Fibroblast of lung (primary cell): Measurements from ENCODE around the gene CHST8.

ENCODE experiments used
- CTCF ChIP-seq, 2 donors: IDR thresholded peaks in 1 of 2; conservative IDR thresholded peaks in 1 of 2; 1 replicate in 1 of 2; 2 replicates in 1 of 2; pipeline ENCODE4 v1.5.1; 2011 to 2012; ENCODE audit warnings: low read length in 2 of 2, control low read depth in 1 of 2, inconsistent platforms in 1 of 2, low read depth in 1 of 2, mild to moderate bottlenecking in 1 of 2
- EZH2 ChIP-seq: IDR thresholded peaks from 2 replicates; pipeline ENCODE4 v1.5.1; 2012; ENCODE audit warnings: low read length, control low read depth, mild to moderate bottlenecking; ENCODE audit errors: missing control alignments

DNA sequence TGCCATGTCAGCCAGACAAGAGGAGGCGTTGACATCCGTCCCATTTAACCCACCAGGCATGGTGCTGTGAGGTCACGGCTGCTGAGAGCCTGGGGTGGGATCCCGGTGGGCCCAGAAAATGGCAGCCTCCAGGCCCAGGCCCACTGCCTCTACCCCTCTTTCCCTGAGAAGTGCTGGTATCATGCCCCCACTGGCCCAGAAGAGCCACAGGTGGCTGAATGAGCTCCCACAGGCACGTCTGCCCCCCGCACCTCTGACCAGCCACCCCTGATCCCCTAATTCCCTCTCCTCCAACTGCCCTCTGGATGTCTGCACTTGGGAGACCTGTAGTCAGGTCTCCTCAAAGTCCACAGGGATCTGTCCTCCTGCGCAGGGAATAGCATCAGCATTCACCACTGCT is 137.6 kb downstream of the CHST8 start:
- TF ChIP-seq EZH2 (no peak), CTCF (conservative IDR thresholded peaks at IDR 0.05 in 1 of 2, IDR thresholded peaks at IDR 0.05 in 1 of 2; ENCODE audit: low read depth in 1 of 2, low read length in 2 of 2) (no peak)
